Endodermal cell (in vitro differentiated cells): ENCODE measurements around the gene QSOX2. TPM values are rescaled to one million over a fixed set of nuclear protein-coding genes. Genes with fewer than 3 reads are reported as not detected.

Experiments
- DNase-seq: peaks from one replicate; pipeline ENCODE4 v3.0.0-alpha.2; 2017
- H3K27ac ChIP-seq: 2 replicates; pipeline ENCODE4 v1.5.1; 2013; ENCODE audit warnings: mild to moderate bottlenecking, low read depth, low read length, moderate library complexity
- H3K27me3 ChIP-seq: 2 replicates; pipeline ENCODE4 v1.6.1; 2013; ENCODE audit warnings: mild to moderate bottlenecking, low read length, moderate library complexity; ENCODE audit not compliant: insufficient read depth, control insufficient read depth, poor library complexity, severe bottlenecking
- H3K36me3 ChIP-seq: 2 replicates; pipeline ENCODE4 v1.7.0; 2013; ENCODE audit warnings: mild to moderate bottlenecking, low read length, moderate library complexity; ENCODE audit not compliant: control insufficient read depth, insufficient read depth
- H3K4me1 ChIP-seq: one replicate; pipeline ENCODE4 v1.7.0; 2013; ENCODE audit warnings: low read length; ENCODE audit not compliant: control insufficient read depth, insufficient read depth
- H3K4me3 ChIP-seq: 2 replicates; pipeline ENCODE4 v1.5.1; 2013; ENCODE audit warnings: mild to moderate bottlenecking, low read length, moderate library complexity
- H3K9ac ChIP-seq: 2 replicates; pipeline ENCODE4 v1.6.1; 2013; ENCODE audit warnings: mild to moderate bottlenecking, low read length, moderate library complexity; ENCODE audit not compliant: poor library complexity, severe bottlenecking; ENCODE audit errors: extremely low read depth
- H3K9me3 ChIP-seq: 2 replicates; pipeline ENCODE4 v1.6.1; 2013; ENCODE audit warnings: mild to moderate bottlenecking, low read length, moderate library complexity; ENCODE audit not compliant: control insufficient read depth
- H3K27ac Mint-ChIP-seq: 2 replicates; pipeline ENCODE4 v1.8.0; 2020; ENCODE audit warnings: mixed read lengths
- H3K27me3 Mint-ChIP-seq: 2 replicates; pipeline ENCODE4 v1.8.0; 2021; ENCODE audit warnings: mild to moderate bottlenecking, mixed read lengths; ENCODE audit not compliant: insufficient read depth
- H3K36me3 Mint-ChIP-seq: 2 replicates; pipeline ENCODE4 v1.8.0; 2020; ENCODE audit warnings: low read depth, mixed read lengths
- H3K4me1 Mint-ChIP-seq: 2 replicates; pipeline ENCODE4 v1.8.0; 2020; ENCODE audit warnings: mixed read lengths
- H3K4me3 Mint-ChIP-seq: 2 replicates; pipeline ENCODE4 v1.8.0; 2020; ENCODE audit warnings: mild to moderate bottlenecking, moderate library complexity, mixed read lengths
- H3K9me3 Mint-ChIP-seq: 2 replicates; pipeline ENCODE4 v1.8.0; 2020; ENCODE audit warnings: mild to moderate bottlenecking, mixed read lengths
- CTCF ChIP-seq: fragments of 200-600 bp; sonication (generic); conservative IDR thresholded peaks from 2 replicates; pipeline ENCODE4 v1.5.0; 2021; ENCODE audit warnings: antibody characterized with exemption, mild to moderate bottlenecking
- WGBS, 2 experiments: methylation state at CpG; one replicate each; pipeline versions ENCODE4 v1.1.5 to v1.1.7; 2013; ENCODE audit warnings: missing lambda C conversion rate in 2 of 2, mixed read lengths in 1 of 2; ENCODE audit not compliant: insufficient coverage in 1 of 2, insufficient read length in 1 of 2; 5-methylcytosine and 5-hydroxymethylcytosine counted together
- total RNA-seq, 2 donors: library from RNA; stranded (reverse); fragmentation: NEBNext Ultra II Directional in 1 of 2; extraction: Animal tissue kit (Norgen Biotek cat#: 25700) in 1 of 2; gene quantifications; 2 replicates in 1 of 2; 3 replicates in 1 of 2; pipeline ENCODE4 v1.2.1, GENCODE V29; 2021

Gene QSOX2
- total RNA-seq, 2 donors from 2014 or later, result 22.0 to 26.3 TPM

- Histone ChIP-seq H3K27me3 (no peaks in the 10 kb centered on the region), H3K4me1 (no peaks in the 10 kb centered on the region), H3K27ac (no peak overlapping the region), H3K9me3 (no peaks in the 10 kb centered on the region), H3K4me3 (no peak overlapping the region), H3K9ac (no peak overlapping the region), H3K36me3 (no peaks in the 10 kb centered on the region)
- no peak overlapping the region for H3K27ac Mint-ChIP-seq
- no peak for DNase-seq
- no peaks in the 10 kb centered on the region for H3K9me3 Mint-ChIP-seq
- TF ChIP-seq CTCF, result no peak
- H3K4me3 Mint-ChIP-seq, result no peak overlapping the region
- no peaks in the 10 kb centered on the region for H3K36me3 Mint-ChIP-seq
- H3K27me3 Mint-ChIP-seq, result no peaks in the 10 kb centered on the region
- no peaks in the 10 kb centered on the region for H3K4me1 Mint-ChIP-seq
- WGBS, 2 experiments, result 87 to 95% methylated on average over 8 to 11 of the region's 11 CpGs
Measured at GRCh38 chr9:136276716-136277115, 31.1 kb upstream of the QSOX2 start.

GRCh38 chr9:136275655-136276429 is 30.2 kb upstream of the QSOX2 start:
- H3K36me3 ChIP-seq, result no peaks in the 10 kb centered on the region
- no peak overlapping the region for H3K27ac ChIP-seq
- Mint-ChIP-seq H3K27ac (no peak overlapping the region), H3K4me3 (no peak overlapping the region), H3K27me3 (no peaks in the 10 kb centered on the region), H3K9me3 (no peaks in the 10 kb centered on the region), H3K36me3 (no peaks in the 10 kb centered on the region), H3K4me1 (no peaks in the 10 kb centered on the region)
- no peaks in the 10 kb centered on the region for H3K4me1 ChIP-seq
- H3K9ac ChIP-seq, result no peak overlapping the region
- peak; percentile 41 for TF ChIP-seq CTCF
- WGBS, 2 experiments, result 82 to 85% methylated on average over 9 to 21 of the region's 21 CpGs
- no peak overlapping the region for H3K4me3 ChIP-seq
- H3K9me3 ChIP-seq, result no peaks in the 10 kb centered on the region
- no peaks in the 10 kb centered on the region for H3K27me3 ChIP-seq
- no peak for DNase-seq

GRCh38 chr9:136274786-136275654 is 29.4 kb upstream of the QSOX2 start:
- Histone ChIP-seq H3K9me3 (no peaks in the 10 kb centered on the region), H3K27ac (no peak overlapping the region), H3K36me3 (no peaks in the 10 kb centered on the region), H3K9ac (no peak overlapping the region), H3K4me3 (no peak overlapping the region), H3K4me1 (no peaks in the 10 kb centered on the region), H3K27me3 (no peaks in the 10 kb centered on the region)
- H3K4me3 Mint-ChIP-seq, result no peak overlapping the region
- no peaks in the 10 kb centered on the region for H3K36me3 Mint-ChIP-seq
- no peaks in the 10 kb centered on the region for H3K4me1 Mint-ChIP-seq
- H3K9me3 Mint-ChIP-seq, result no peaks in the 10 kb centered on the region
- WGBS, 2 experiments, result 89 to 93% methylated on average over 17 to 27 of the region's 28 CpGs
- no peak overlapping the region for H3K27ac Mint-ChIP-seq
- no peaks in the 10 kb centered on the region for H3K27me3 Mint-ChIP-seq
- DNase-seq, result no peak
- no peak for TF ChIP-seq CTCF
